OCI-LY3 (cell line): Measurements from ENCODE around the gene GSS.

Experiments used
- EZH2phosphoT487 ChIP-seq: fragments of 200-600 bp; shearing (Covaris generic); IDR thresholded peaks from 2 replicates; pipeline ENCODE4 v1.6.1; 2018; ENCODE audit warnings: antibody characterized with exemption, mixed run types, low read depth
- TF ChIP-seq, protein P1 (sequence below): fragments of 200-600, 300-600 bp; sonication (generic); IDR thresholded peaks from 2 replicates; pipeline ENCODE4 v1.5.1; 2014; ENCODE audit warnings: antibody characterized with exemption, low read length, low read depth

DNA sequence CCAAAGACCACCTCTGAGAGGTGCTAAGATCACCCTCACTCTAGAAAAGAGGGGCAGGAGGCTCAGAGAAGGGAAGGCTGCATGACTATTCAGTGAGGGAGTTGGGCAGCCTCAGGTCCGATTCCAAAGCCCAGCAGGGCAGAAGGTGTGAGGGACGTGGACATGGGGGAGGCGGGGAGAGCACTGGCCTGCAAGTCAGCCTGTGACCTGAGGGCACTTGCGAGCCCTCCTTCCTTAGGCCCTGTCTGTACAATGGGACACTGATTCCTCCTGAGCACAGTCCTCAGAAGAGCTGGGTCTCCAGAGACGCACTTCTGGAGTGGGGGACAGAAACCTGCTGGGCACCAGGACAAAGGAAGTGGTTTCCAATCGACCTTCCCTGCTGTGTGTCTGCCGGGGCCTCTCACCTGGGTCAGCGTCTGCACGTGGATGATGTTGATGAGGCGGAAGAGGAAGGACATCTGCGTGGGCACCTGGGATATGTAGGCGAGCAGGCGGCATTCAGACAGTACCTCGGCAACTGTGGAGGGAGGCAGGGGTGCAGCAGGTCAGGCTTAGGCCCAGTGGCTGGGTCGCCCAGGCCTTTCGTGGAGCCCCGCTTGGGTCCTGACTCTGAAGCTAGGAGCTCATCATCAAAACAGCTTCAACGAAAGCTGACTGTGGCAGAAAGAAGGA, 48.6 kb upstream of the GSS start:
- TF ChIP-seq, protein P1, sequence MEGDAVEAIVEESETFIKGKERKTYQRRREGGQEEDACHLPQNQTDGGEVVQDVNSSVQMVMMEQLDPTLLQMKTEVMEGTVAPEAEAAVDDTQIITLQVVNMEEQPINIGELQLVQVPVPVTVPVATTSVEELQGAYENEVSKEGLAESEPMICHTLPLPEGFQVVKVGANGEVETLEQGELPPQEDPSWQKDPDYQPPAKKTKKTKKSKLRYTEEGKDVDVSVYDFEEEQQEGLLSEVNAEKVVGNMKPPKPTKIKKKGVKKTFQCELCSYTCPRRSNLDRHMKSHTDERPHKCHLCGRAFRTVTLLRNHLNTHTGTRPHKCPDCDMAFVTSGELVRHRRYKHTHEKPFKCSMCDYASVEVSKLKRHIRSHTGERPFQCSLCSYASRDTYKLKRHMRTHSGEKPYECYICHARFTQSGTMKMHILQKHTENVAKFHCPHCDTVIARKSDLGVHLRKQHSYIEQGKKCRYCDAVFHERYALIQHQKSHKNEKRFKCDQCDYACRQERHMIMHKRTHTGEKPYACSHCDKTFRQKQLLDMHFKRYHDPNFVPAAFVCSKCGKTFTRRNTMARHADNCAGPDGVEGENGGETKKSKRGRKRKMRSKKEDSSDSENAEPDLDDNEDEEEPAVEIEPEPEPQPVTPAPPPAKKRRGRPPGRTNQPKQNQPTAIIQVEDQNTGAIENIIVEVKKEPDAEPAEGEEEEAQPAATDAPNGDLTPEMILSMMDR, result no peak
- no peak for TF ChIP-seq EZH2phosphoT487
